ENCODE results near the gene PRR35.

Gene PRR35

DNA sequence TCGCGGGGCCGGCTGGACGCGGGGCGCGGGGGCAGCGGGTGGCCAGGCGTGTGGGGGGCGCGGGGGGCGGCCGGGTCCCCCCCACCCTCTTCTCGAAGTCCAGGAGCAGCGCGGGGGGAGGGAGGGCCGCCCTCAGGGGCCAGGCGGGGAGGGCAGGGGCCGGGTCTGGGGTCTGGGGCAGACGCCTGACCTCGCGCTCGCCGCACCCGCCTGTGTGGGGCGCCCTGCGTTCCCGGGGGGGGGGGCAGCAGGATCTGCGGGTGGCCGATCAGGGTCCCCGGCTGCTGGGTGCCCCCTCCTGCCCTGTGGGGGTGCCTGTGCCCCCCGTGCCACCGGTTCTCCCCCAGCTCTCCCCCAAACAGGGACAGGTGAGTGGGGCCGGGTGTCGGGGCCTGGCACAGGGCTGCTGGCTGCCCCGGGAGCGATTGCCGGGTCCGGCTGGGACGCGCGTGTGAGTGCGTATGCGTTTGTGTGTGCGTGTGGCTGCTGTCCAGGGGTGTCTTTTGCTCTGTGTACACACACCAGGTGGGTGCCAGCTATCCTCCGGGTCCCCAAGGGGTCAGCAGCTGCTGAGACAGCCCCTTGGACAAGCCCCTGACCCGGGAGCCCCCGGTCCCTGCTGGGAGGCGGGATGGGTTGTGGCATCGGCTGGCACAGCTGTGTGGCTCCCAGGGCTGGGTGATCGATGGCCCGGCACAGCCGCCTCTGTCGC lies 663 bp downstream of the PRR35 start:
- no peak overlapping the region for H3K4me3 ChIP-seq (ENCODE audit: low read depth, low read length, poor library complexity, severe bottlenecking)
- TF ChIP-seq, protein P1, sequence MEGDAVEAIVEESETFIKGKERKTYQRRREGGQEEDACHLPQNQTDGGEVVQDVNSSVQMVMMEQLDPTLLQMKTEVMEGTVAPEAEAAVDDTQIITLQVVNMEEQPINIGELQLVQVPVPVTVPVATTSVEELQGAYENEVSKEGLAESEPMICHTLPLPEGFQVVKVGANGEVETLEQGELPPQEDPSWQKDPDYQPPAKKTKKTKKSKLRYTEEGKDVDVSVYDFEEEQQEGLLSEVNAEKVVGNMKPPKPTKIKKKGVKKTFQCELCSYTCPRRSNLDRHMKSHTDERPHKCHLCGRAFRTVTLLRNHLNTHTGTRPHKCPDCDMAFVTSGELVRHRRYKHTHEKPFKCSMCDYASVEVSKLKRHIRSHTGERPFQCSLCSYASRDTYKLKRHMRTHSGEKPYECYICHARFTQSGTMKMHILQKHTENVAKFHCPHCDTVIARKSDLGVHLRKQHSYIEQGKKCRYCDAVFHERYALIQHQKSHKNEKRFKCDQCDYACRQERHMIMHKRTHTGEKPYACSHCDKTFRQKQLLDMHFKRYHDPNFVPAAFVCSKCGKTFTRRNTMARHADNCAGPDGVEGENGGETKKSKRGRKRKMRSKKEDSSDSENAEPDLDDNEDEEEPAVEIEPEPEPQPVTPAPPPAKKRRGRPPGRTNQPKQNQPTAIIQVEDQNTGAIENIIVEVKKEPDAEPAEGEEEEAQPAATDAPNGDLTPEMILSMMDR (IDR thresholded peaks at IDR 0.05; ENCODE audit: low read length), result no peak
- TF ChIP-seq EZH2 (IDR thresholded peaks at IDR 0.05; ENCODE audit: borderline replicate concordance, low read length), result no peak
- H3K4me2 ChIP-seq (ENCODE audit: low read length), result no peak overlapping the region
- no peaks in the 10 kb centered on the region for H3K36me3 ChIP-seq (ENCODE audit: insufficient read depth, low read length)
- H3K9me2 ChIP-seq (ENCODE audit: low read depth, low read length), result no peaks in the 10 kb centered on the region
- no peaks in the 10 kb centered on the region for H4K20me1 ChIP-seq (ENCODE audit: insufficient read depth, low read length)
- no peaks in the 10 kb centered on the region for H3F3A ChIP-seq (ENCODE audit: insufficient read depth, low read length)
- H3K9me3 ChIP-seq (ENCODE audit: low read length), result no peaks in the 10 kb centered on the region
- H3K27me3 ChIP-seq (ENCODE audit: insufficient read depth, low read length), result no peaks in the 10 kb centered on the region; the same call in 1 of the 2 replicates
- H3K4me1 ChIP-seq (ENCODE audit: insufficient read depth, low read length, severe bottlenecking), result no peaks in the 10 kb centered on the region
- no peaks in the 10 kb centered on the region for H3K79me2 ChIP-seq (ENCODE audit: insufficient read depth, low read length)
- H3K9ac ChIP-seq (ENCODE audit: low read length), result no peak overlapping the region
- H2AFZ ChIP-seq (ENCODE audit: low read length), result no peak overlapping the region
- H3K27ac ChIP-seq (ENCODE audit: low read depth, low read length, poor library complexity, severe bottlenecking), result no peak overlapping the region

DNA sequence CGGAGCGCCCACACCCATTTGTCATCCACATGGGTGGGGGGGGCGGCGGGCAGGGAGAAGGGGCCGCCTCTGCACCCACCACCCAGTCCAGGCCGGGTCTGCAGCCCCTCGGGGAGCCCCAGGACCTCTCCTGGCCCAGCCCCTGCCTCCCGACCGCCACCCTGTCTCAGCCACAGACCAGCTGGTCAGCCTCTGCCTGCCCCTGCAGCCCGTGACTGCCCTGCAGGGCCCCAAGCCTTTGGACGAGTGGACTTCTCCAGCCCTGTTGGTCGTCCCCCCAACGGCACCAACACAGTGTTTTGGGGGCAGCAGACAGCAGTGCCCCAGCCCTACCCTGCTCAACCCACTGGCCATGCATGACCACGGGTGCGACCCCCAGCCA lies 1.2 kb downstream of the PRR35 start:
- Histone ChIP-seq H3K4me3 (ENCODE audit: low read depth, low read length, poor library complexity, severe bottlenecking) (no peak overlapping the region), H3K27me3 (ENCODE audit: insufficient read depth, low read length) (no peaks in the 10 kb centered on the region; the same call in 1 of the 2 replicates), H3K79me2 (ENCODE audit: insufficient read depth, low read length) (no peaks in the 10 kb centered on the region), H3K9me3 (ENCODE audit: low read length) (no peaks in the 10 kb centered on the region), H3F3A (ENCODE audit: insufficient read depth, low read length) (no peaks in the 10 kb centered on the region), H3K36me3 (ENCODE audit: insufficient read depth, low read length) (no peaks in the 10 kb centered on the region), H3K4me1 (ENCODE audit: insufficient read depth, low read length, severe bottlenecking) (peaks cover 2% of the 10 kb centered on the region), H3K4me2 (ENCODE audit: low read length) (no peak overlapping the region), H2AFZ (ENCODE audit: low read length) (no peak overlapping the region), H3K9me2 (ENCODE audit: low read depth, low read length) (no peaks in the 10 kb centered on the region), H3K27ac (ENCODE audit: low read depth, low read length, poor library complexity, severe bottlenecking) (no peak overlapping the region), H3K9ac (ENCODE audit: low read length) (no peak overlapping the region), H4K20me1 (ENCODE audit: insufficient read depth, low read length) (no peaks in the 10 kb centered on the region)
- TF ChIP-seq, protein P1 (IDR thresholded peaks at IDR 0.05; ENCODE audit: low read length), result no peak
- TF ChIP-seq EZH2 (IDR thresholded peaks at IDR 0.05; ENCODE audit: borderline replicate concordance, low read length), result no peak

DNA sequence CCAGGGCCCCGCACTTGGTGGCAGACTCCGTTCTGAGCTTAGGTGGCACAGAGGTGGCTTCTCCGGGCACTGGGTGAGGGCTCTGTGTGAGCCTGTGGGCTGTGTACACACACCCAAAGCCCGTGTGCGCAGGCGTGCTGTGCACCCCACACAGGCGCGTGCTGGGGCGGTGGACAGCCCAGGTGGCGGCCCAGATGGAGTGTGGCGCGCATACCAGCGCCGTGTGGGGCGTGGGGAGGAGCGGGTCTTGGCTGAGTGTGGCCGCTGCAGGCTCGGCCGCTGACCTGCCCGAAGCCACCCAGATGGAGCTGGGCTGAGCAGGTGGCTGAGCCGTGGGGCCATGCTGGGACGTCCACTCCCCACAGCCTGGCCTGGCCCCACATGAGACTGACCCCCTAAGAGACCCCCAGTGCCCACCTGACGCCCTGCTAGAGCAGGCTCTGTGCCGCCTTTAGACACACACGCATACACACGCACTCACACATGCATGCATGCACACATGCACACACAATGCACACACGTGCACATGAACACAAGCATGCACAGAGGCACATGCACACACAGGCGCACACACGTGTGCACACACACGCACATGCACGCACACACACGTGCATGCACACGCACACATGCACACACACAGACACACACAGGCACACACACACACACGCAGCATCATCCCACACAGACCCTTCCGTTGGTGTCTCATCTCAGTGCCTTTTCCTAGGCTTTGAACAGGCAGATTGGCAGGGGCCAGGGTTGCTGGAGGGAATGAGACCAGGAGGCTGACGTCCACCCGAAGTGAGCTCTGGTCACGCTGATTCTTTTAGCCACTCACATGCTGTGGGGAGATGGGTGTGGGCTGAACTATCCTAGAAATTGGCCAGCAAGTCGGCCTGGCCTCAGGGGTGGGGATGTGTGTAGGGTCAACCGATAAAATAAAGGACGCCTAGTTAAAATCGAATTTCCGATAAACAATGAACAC lies 2.1 kb downstream of the PRR35 start:
- no peaks in the 10 kb centered on the region for H3K79me2 ChIP-seq (ENCODE audit: insufficient read depth, low read length)
- no peak overlapping the region for H3K27ac ChIP-seq (ENCODE audit: low read depth, low read length, poor library complexity, severe bottlenecking)
- H3K9me3 ChIP-seq (ENCODE audit: low read length), result no peaks in the 10 kb centered on the region
- H3K9ac ChIP-seq (ENCODE audit: low read length), result no peak overlapping the region
- no peak overlapping the region for H2AFZ ChIP-seq (ENCODE audit: low read length)
- H3K27me3 ChIP-seq (ENCODE audit: insufficient read depth, low read length), result no peaks in the 10 kb centered on the region; the same call in 1 of the 2 replicates
- no peaks in the 10 kb centered on the region for H4K20me1 ChIP-seq (ENCODE audit: insufficient read depth, low read length)
- H3K36me3 ChIP-seq (ENCODE audit: insufficient read depth, low read length), result no peaks in the 10 kb centered on the region
- no peak for TF ChIP-seq EZH2 (IDR thresholded peaks at IDR 0.05; ENCODE audit: borderline replicate concordance, low read length)
- TF ChIP-seq, protein P1 (IDR thresholded peaks at IDR 0.05; ENCODE audit: low read length), result no peak
- no peaks in the 10 kb centered on the region for H3F3A ChIP-seq (ENCODE audit: insufficient read depth, low read length)
- H3K9me2 ChIP-seq (ENCODE audit: low read depth, low read length), result no peaks in the 10 kb centered on the region
- H3K4me3 ChIP-seq (ENCODE audit: low read depth, low read length, poor library complexity, severe bottlenecking), result no peak overlapping the region
- H3K4me1 ChIP-seq (ENCODE audit: insufficient read depth, low read length, severe bottlenecking), result peaks cover 11% of the 10 kb centered on the region
- H3K4me2 ChIP-seq (ENCODE audit: low read length), result no peak overlapping the region

All from OCI-LY1 (cell line).